GM11168 (cell line): Measurements from ENCODE around the gene UGT1A9.
"Not testable (repeated sequence)": the region's sequence is repeated elsewhere in the genome, so short reads cannot be mapped to it uniquely, and the experiment has no call there.

Source experiments
- in situ Hi-C: fragments of 300-500 bp; cut with MboI; formaldehyde crosslinking; loops from one replicate; pipeline ENCODE4 v1.12.0; 2022; ENCODE audit warnings: low sequenced_read_pairs; ENCODE audit not compliant: unreplicated experiment

Gene UGT1A9

GRCh38 chr2:233671290-233672161 lies at the start of gene UGT1A9:
UGT1A9 (plus strand) TSS chr2:233671898; CDS start chr2:233671935, 37 bp downstream.
- in situ Hi-C loops: no loop called here

GRCh38 chr2:233627331-233628025 lies 44.2 kb upstream of the UGT1A9 start:
- in situ Hi-C loops: no loop called here

DNA sequence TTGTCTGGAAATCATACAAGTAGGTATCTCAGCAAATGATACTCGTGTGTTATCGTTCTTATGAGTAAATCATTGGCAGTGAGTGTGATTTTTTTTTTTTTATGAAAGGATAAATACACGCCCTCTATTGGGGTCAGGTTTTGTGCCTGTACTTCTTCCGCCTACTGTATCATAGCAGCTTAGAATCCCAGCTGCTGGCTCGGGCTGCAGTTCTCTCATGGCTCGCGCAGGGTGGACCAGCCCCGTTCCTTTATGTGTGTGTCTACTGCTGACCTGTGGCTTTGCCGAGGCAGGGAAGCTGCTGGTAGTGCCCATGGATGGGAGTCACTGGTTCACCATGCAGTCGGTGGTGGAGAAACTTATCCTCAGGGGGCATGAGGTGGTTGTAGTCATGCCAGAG lies 35.4 kb upstream of the UGT1A9 start, which contains the start of gene UGT1A10:
UGT1A10 (plus strand) TSS at position 143 of the 400 bp plus-strand sequence; CDS start at position 218, 75 bp downstream.
- in situ Hi-C loops: not testable (repeated sequence)

DNA sequence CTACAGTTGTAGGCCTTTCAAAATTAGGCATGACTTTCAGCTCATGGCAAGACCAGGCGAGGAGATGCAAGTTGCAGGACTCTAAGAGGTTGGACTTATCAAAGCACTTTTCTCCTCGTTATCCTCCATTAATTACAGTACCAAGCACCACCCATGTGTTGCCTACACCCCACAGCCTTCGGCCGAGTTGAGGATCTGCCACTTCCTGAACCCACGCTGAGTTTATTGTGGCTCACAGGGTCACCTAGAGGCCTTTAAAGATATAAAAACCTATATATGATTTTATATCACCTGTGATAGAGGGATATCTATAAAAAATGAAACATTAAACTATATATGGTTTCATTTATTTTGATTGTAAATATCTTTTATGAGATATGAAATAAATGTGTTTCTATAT lies 32.9 kb upstream of the UGT1A9 start:
- in situ Hi-C loops: no loop called here

DNA sequence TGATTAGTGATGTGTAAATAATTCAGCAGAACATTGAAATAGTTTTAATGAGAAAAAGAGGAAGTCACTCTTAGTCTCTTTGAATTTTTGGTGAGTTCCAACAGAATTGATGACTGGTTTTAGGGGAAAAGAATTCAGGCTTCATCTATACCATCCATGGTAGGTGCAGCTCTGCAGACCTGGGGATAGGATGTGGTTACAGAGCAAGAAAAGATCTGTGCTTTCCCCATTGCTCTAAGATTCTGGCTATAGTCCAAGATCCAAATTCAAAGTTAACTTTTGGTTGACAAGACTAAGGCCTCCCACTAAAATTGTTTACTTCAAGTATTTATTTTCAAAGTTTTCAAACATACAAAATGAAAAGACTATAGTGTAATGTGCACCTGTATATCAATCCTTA lies 31.8 kb upstream of the UGT1A9 start:
- in situ Hi-C loops: no loop called here

GRCh38 chr2:233643128-233643527 lies 28.6 kb upstream of the UGT1A9 start:
- in situ Hi-C loops: no loop called here

DNA sequence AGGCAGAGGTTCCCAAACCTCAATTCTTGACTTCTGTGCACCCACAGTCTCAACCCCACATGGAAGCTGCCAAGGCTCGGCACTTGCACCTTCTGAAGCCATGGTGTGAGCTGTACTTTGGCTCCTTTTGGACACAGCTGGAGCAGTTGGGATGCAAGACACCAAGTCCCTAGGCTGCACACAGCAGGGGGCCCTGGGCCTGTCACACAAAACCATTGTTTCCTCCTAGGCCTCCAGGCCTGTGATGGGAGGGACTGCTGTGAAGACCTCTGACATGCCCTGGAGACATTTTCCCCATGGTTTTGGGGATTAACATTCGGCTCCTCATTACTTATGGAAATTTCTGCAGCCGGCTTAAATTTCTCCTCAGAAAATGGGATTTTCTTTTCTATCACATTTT lies 25.7 kb upstream of the UGT1A9 start:
- in situ Hi-C loops: not testable (repeated sequence)

- in situ Hi-C loops: no loop called here
Measured at GRCh38 chr2:233650981-233651380, 20.7 kb upstream of the UGT1A9 start.

- in situ Hi-C loops: no loop called here
Measured at GRCh38 chr2:233651430-233651829, 20.3 kb upstream of the UGT1A9 start.

DNA sequence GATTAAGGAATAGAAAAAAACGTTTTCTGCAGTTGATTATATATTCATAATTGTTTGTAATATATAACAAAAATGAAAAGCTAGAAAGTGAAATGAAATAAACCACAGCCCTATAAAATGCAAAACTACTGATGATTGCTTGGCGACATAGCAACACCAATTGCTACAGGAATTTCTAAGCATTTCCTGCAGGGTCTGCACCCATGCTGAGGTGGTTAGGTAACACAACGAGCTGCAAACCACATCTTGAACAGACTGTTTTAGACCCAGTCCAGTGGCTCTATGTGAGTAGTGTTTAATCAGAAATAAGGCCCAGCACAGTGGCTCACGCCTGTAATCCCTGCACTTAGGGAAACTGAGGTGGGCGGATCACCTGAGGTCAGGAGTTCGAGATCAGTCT lies 17.2 kb upstream of the UGT1A9 start:
- in situ Hi-C loops: no loop called here

DNA sequence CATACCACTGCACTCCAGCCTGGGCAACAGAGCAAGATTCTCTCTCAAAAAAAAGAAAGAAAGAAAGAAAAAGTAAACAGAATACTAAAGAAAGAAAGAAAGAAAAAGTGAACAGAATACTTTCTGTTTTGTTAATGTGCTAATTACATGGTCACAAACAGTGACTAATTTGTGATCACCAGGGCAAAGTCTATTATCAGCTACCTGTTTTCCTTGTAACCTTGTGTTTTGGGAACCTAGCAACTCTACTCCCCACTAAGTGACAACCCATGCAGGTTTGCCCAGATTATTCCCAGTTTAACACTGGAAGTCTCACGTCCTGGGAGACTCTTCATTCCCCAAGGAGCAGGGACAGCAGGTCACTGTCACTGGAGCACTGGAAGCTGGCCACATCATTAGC lies 16.7 kb upstream of the UGT1A9 start:
- in situ Hi-C loops: no loop called here

- in situ Hi-C loops: not testable (repeated sequence)
Measured at GRCh38 chr2:233655943-233656342, 15.8 kb upstream of the UGT1A9 start.

GRCh38 chr2:233656443-233656842 lies 15.3 kb upstream of the UGT1A9 start:
- in situ Hi-C loops: no loop called here

DNA sequence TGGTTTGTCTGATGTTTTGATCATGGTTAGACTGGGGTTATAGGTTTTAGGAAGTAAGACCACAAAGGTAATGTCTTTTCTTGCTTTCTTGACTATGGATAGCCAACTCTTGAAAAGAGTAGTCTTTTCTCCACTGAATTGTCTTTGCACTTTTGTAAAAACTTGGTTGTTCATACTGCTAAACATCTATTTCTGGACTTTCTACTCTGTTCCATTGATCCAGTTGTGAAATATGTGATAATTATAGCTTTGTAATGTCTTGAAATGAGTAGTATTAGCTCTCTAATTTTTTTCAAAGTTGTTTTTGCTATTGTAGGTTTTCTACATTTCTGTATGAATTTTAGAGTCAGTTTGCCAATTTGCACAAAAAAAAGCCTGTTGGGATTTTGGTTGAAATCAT lies 13.1 kb upstream of the UGT1A9 start:
- in situ Hi-C loops: no loop called here

- in situ Hi-C loops: no loop called here
Measured at GRCh38 chr2:233663911-233664310, 7.8 kb upstream of the UGT1A9 start.

DNA sequence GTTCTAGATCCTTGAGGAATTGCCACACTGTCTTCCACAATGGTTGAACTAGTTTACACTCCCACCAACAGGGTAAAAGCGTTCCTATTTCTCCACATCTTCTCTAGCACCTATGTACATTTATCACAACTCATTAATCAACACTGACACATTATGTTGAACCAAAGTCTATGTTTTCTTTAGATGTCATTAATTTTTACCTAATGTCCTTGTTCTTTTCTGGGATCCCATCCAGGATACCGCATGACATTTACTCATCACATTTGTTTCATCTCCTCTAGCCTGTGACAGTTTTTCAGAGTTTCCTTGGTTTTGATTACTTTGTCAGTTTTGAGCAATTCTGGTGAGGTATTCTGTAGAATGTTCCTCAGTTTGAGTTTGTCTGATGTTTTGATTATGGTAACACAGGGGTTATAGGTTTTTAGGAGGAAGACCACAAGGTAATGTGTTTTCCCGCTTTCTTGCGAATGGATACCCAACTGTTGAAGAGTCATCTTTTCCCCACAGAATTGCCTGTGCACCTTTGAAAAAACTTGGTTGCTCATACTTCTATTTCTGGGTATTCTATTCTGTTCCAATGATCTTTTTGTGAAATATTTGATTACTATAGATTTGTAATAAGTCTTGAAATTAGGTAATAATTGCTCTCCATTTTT lies 3.0 kb upstream of the UGT1A9 start:
- in situ Hi-C loops: no loop called here

DNA sequence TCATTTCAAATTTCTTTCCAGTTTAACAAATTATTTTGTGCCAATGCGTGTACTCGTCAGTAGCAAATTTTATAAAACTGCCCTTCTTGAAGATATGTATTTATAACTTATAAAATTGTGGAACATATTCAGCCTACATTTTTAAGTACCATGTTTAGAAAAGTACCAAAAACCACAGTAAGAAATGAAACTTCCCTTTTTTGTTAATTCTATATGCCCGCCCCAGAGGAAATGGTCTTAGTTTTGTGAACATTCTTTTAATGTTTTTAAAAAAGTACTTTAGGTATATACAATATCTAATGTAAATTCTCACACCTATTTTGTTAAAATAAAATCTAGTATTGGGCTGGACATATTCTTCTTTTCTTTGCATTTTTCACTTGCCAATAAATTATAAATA lies 1.2 kb downstream of the UGT1A9 start:
- in situ Hi-C loops: no loop called here

- in situ Hi-C loops: no loop called here
Measured at GRCh38 chr2:233673896-233674295, 2.2 kb downstream of the UGT1A9 start.

DNA sequence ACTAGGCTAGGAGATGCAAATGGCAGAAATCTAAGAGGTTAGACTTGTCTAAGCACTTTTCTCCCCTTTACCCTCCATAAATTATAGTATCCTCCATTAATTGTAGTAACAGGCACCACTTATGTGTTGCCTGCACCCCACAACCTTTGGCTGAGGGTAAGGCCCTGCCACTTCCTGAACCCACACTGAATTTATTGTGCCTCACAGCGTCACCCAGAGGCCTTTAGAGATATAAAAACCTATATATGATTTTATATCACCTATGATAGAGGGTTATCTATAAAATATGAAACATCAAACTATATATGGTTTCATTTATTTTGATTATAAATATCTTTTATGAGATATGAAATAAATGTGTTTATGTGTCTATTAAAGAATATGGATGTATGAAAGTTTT lies 2.6 kb downstream of the UGT1A9 start:
- in situ Hi-C loops: no loop called here

DNA sequence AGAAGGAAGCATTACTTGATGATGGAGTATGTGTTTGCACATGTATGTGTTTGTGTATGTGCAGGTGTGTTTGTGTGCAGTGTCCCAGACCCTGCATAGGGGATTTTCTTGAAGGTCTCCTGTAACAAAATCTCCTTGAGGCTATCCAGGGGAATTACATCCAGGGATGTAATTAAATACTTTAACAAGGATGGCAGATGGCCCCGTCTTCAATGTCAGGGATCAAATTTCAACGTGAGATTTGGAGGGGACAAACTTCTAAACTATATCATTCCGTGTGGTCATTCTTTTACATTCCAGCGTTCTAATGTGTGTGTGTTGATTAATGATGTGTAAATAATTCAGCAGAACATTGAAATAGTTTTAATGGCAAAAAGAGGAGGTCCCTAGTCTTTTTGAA lies 3.3 kb downstream of the UGT1A9 start:
- in situ Hi-C loops: no loop called here

- in situ Hi-C loops: no loop called here
Measured at GRCh38 chr2:233676046-233676445, 4.3 kb downstream of the UGT1A9 start.
